ENCODE measurements around the gene TMEM168. TPM values are rescaled to one million over a fixed set of nuclear protein-coding genes. Genes with fewer than 3 reads are reported as not detected.
"Not testable (repeated sequence)": the region's sequence is repeated elsewhere in the genome, so short reads cannot be mapped to it uniquely, and the experiment has no call there.

Gene TMEM168
- total RNA-seq, 1 donor from 2014 or later = 20.6 TPM

DNA sequence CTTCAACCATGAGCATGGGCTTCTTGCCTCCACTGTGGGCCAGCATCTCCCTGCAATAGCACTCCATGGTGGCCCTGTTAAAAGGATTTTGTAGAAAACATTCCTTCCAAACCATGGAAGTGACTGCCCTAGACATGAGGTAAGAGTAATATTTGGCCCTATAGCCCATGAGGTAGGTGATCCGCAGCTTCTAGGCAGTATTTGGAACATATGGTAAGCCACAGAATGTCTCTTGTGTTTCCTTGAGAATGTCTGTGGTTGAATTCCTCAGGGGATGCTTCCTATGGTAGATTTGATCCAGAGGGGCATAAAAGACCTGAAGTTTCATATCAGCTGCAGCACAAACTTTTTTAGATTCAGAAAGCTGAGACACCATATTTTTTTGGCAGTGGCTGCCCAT is 54.9 kb downstream of the TMEM168 start:
- intact Hi-C loops (cut with DNase I) = no loop called here
- DNase-seq (ENCODE audit: low spot score) = no peak

GRCh38 chr7:112731324-112731723 is 58.9 kb downstream of the TMEM168 start:
- intact Hi-C loops (cut with DNase I); DNase-seq (ENCODE audit: low spot score): not testable (repeated sequence)

DNA sequence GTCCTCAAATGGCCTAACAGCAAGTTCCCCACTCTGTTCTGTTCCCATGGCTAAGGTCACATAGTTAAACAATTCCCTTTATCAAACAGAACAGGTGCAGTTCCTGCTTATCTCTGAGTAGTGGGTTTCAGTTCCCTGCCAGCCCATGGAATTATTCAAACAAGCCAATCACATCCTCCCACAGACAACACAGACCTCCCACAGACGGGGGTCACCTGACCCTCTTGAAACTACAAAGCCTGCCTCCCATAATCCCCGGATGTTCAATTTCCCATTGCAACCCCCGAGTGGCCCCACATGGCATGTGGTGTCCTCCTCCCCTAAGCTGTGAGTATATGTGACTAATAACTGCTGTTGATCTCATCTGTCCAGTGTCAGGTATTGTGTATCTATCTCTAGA is 64.1 kb downstream of the TMEM168 start:
- intact Hi-C loops (cut with DNase I) = no loop called here

GRCh38 chr7:112723416-112723815 is 66.8 kb downstream of the TMEM168 start:
- DNase-seq (ENCODE audit: low spot score) = no peak
- intact Hi-C loops (cut with DNase I) = no loop called here

More for the DNA sequence above, 64.1 kb downstream of the TMEM168 start:
- DNase-seq (ENCODE audit: low spot score) = no peak

DNA sequence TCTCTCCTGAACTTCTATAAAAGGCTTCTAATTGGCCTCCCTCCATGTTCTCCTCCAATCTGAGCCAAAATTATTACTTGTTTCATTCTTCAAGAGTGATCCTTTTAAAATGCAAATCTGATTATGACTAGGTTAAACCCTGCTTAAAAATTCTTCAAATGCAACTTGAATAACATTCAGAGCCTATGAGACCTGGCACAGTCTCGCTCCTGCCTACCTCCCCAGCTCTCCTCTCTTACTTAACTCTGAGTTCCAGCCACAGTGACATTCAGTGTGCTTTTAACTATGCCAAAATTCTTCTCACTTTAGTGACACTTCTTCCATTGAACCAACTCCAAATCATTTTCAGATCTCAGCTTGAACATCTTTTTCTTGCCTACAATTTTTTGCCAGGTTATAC is 68.8 kb downstream of the TMEM168 start:
- DNase-seq (ENCODE audit: low spot score) = no peak
- intact Hi-C loops (cut with DNase I) = no loop called here

- no peak for DNase-seq (ENCODE audit: low spot score)
- intact Hi-C loops (cut with DNase I) = no loop called here
Measured at GRCh38 chr7:112715525-112715924, 74.7 kb downstream of the TMEM168 start.

DNA sequence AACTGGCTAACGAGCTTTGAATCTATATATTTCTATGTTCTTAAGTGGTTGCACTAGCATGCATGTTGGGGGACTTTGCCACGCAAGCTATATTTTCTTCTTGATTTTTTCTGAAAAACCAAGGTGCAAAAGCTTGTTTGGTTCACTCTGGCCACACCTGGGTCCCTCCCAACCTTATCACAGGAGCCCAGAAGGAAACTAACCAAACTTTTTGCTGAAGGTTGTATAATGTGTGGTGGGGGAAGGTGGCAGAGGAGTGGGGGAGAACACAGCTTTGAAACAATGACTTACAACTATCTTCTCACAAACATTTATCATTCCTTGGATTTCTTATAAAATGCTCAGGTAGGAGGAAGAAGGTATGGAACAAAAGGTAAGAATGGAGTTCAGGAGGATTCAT is 75.3 kb downstream of the TMEM168 start:
- DNase-seq (ENCODE audit: low spot score) = no peak
- intact Hi-C loops (cut with DNase I) = no loop called here
